ENCODE results near the gene NHSL1. TPM values are rescaled to one million over a fixed set of nuclear protein-coding genes. Genes with fewer than 3 reads are reported as not detected.
A peak's percentile ranks its signal among the peaks of the same experiment; 100 is the strongest.

NHSL1 gene
- total RNA-seq, result under 1 TPM; 0.53 to 0.70 TPM

DNA sequence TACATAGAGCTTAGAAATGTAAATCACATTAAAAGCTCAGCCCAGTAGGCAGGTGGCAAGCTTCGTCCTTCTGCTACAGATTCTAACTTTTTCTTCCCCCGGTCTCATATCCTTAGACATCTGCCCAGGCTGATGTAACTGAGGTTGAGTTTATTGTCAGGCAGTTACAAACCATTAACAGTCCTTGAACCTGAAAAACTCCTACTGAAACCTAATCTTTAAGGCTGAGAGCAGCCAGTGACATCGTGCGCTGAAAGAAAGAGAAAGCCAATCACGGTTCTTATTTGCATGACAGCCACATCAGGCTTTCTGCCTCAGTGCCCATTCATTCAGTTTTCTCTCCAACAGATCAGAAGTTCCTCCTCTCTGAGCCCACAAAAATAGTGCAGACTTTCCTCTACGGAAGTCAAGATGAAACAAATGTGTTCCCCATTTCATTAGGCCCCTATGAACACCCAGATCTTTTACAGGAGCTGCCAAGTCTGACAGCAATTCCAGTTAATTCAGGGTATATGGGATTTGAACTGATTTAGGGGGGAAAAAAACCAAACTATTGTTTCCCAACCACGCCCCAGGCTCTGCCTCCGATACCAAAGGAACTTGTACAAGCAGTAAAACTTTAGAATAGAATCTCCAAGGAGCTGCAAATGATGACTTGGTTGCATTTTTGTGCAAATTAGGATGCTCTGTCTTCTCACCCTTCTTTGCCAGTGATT lies at the start of gene NHSL1:
Gene NHSL1, minus strand, starts transcription at position 192 of the 716 bp plus-strand sequence. CDS start 204 bp downstream, outside the sequence.
- Mint-ChIP-seq H3K27me3 (peaks cover 9% of the 10 kb centered on the region), H3K4me1 (peaks cover 4% of the 10 kb centered on the region), H3K27ac (no peak within 1 kb of the TSS), H3K9me3 (ENCODE audit: low read depth) (no peaks in the 10 kb centered on the region), H3K36me3 (ENCODE audit: low read depth) (no peaks in the 10 kb centered on the region), H3K4me3 (no peak within 1 kb of the TSS)
- ChIA-PET CTCF (interaction anchor here (1.1 to 2.4 kb wide), 3 partner anchors 10 to 72 kb away, joined by 3 to 9 read pairs (median 3); no protein-coding TSS in a partner anchor), POLR2A (no interaction called here)
- ATAC-seq (peak; percentile 26), DNase-seq (no peak)
- intact Hi-C loops (cut with DNase I, micrococcal nuclease), result no loop called here

- no peaks in the 10 kb centered on the region for H3K9me3 Mint-ChIP-seq (ENCODE audit: low read depth)
- DNase-seq (peak; percentile 38), ATAC-seq (peak; percentile 96)
- intact Hi-C loops (cut with DNase I, micrococcal nuclease), result no loop called here
- H3K4me3 Mint-ChIP-seq, result no peak overlapping the region
- ChIA-PET POLR2A (no interaction called here), CTCF (interaction anchor here (0.6 to 0.9 kb wide), 2 partner anchors 13 to 222 kb away, joined by 3 to 4 read pairs; no protein-coding TSS in a partner anchor)
- no peak overlapping the region for H3K27ac Mint-ChIP-seq
- peaks cover 15% of the 10 kb centered on the region for H3K27me3 Mint-ChIP-seq
- H3K36me3 Mint-ChIP-seq (ENCODE audit: low read depth), result no peaks in the 10 kb centered on the region
- H3K4me1 Mint-ChIP-seq, result peaks cover 6% of the 10 kb centered on the region
Observed at GRCh38 chr6:138546733-138547185, 47.5 kb upstream of the NHSL1 start.

DNA sequence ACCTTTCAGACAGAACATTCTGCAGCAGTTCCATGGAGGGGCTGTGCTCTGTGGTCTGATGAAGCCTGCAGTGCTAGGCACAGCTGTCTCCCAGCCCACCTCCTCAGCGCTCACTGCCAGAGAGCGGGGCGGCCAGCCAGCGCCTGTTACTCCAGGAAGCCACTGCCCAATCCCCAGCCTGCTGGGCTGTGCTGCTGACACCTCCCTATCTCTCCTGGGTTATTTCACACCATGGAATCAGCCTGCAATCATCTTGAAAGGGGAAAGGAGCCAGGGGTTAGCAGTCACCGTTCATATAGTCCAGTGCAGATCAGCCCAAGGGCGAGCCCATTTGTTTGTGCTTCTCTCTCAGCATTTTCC lies 46.3 kb upstream of the NHSL1 start:
- ChIA-PET CTCF (no interaction called here), POLR2A (no interaction called here)
- ATAC-seq, result no peak
- Mint-ChIP-seq H3K36me3 (ENCODE audit: low read depth) (no peaks in the 10 kb centered on the region), H3K4me3 (no peak overlapping the region), H3K4me1 (peaks cover 6% of the 10 kb centered on the region), H3K9me3 (ENCODE audit: low read depth) (no peaks in the 10 kb centered on the region), H3K27ac (no peak overlapping the region), H3K27me3 (peaks cover 15% of the 10 kb centered on the region)
- DNase-seq, result no peak
- intact Hi-C loops (cut with DNase I, micrococcal nuclease), result no loop called here

DNA sequence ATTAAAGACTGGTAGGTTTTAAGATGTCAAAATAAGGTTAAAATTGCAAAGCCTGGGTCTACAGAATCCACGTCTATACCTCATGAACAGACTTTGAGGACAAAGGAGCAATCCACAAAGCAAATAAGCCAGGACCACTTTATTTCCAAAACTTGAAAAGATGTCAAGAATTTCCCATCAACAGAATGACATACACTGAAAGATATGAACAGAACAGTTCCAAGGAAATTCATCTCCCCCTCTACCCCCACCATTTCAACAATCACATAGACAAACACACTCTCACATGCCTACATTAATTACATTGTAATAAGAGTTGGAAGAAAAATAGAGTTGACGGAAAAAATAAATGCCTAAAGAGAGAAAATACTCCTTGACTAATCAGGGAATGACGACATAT lies 45.2 kb upstream of the NHSL1 start:
- H3K4me3 Mint-ChIP-seq, result no peak overlapping the region
- no peaks in the 10 kb centered on the region for H3K36me3 Mint-ChIP-seq (ENCODE audit: low read depth)
- ChIA-PET CTCF (interaction anchor here (1.1 kb wide), 1 partner anchor 25 kb away, joined by 3 read pairs; no protein-coding TSS in a partner anchor), POLR2A (no interaction called here)
- no peak overlapping the region for H3K27ac Mint-ChIP-seq
- H3K27me3 Mint-ChIP-seq, result peaks cover 15% of the 10 kb centered on the region
- no peaks in the 10 kb centered on the region for H3K9me3 Mint-ChIP-seq (ENCODE audit: low read depth)
- ATAC-seq (no peak), DNase-seq (no peak)
- H3K4me1 Mint-ChIP-seq, result peaks cover 6% of the 10 kb centered on the region
- intact Hi-C loops (cut with DNase I, micrococcal nuclease), result no loop called here

- no peak overlapping the region for H3K4me3 Mint-ChIP-seq
- no peak for ATAC-seq
- intact Hi-C loops (cut with DNase I, micrococcal nuclease), result no loop called here
- peaks cover 15% of the 10 kb centered on the region for H3K27me3 Mint-ChIP-seq
- no peaks in the 10 kb centered on the region for H3K36me3 Mint-ChIP-seq (ENCODE audit: low read depth)
- H3K9me3 Mint-ChIP-seq (ENCODE audit: low read depth), result no peaks in the 10 kb centered on the region
- ChIA-PET POLR2A (no interaction called here), CTCF (interaction anchor here (1.1 to 1.8 kb wide), 2 partner anchors 23 to 24 kb away, joined by 3 to 4 read pairs; no protein-coding TSS in a partner anchor)
- no peak for DNase-seq
- H3K27ac Mint-ChIP-seq, result no peak overlapping the region
- peaks cover 6% of the 10 kb centered on the region for H3K4me1 Mint-ChIP-seq
Observed at GRCh38 chr6:138543657-138544056, 44.4 kb upstream of the NHSL1 start.

DNA sequence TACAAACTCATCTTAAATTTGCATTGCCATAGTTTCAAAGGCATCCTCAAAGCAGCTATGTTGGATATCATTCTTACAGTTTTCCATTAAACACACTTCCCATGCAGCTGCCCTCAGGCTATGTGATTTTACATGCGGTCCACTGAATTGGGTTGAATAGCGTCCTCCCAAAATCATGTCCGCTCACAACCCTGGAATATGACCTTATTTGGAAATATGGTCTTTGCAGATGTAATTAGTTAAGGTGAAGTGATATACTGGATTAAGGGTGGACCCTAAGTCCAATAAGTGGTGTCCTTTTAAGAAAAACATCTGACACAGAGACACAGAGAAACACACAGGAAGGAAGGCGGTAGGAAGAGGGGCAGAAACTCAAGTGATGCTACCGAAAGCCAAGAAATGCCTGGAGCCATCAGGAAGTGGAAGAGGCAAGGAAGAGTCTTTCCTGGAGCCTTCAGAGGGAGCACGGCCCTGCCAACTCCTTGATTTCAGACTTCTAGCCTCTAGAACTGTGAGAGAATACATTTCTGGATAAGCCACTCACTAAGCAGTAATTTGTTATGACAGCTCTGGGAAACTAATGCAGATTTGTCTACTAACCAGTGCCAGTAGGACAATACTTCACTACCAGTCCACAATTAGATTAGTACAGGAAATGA lies 42.7 kb upstream of the NHSL1 start:
- no peaks in the 10 kb centered on the region for H3K36me3 Mint-ChIP-seq (ENCODE audit: low read depth)
- no peaks in the 10 kb centered on the region for H3K9me3 Mint-ChIP-seq (ENCODE audit: low read depth)
- DNase-seq, result no peak
- H3K27ac Mint-ChIP-seq, result no peak overlapping the region
- ChIA-PET POLR2A (no interaction called here), CTCF (interaction anchor here (0.6 to 1.4 kb wide), 3 partner anchors 18 to 426 kb away, joined by 3 to 6 read pairs (median 3); no protein-coding TSS in a partner anchor)
- peaks cover 5% of the 10 kb centered on the region for H3K4me1 Mint-ChIP-seq
- H3K27me3 Mint-ChIP-seq, result peaks cover 15% of the 10 kb centered on the region
- H3K4me3 Mint-ChIP-seq, result no peak overlapping the region
- intact Hi-C loops (cut with DNase I, micrococcal nuclease), result no loop called here
- ATAC-seq, result no peak

DNA sequence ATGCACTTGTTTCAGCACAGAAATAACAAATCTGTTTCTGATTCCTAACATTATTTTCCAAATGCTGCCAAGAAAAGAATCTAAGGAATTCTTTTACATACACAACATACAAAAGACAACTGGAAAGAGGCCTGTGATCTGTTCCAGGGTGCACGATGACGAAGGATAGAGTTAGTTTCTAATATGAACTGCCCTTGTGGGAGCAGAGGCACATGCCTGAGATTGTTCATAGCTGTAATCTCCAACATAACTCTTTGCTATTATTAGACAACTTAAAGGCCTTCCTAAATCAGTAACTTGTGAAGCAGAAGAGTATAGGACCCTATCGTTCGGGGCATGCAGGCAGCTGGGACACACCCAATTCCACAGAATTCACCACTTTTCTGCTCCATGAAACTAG lies 41.2 kb upstream of the NHSL1 start:
- H3K9me3 Mint-ChIP-seq (ENCODE audit: low read depth), result no peaks in the 10 kb centered on the region
- DNase-seq, result no peak
- no peaks in the 10 kb centered on the region for H3K4me1 Mint-ChIP-seq
- no peaks in the 10 kb centered on the region for H3K36me3 Mint-ChIP-seq (ENCODE audit: low read depth)
- ChIA-PET CTCF (interaction anchor here (0.9 kb wide), 1 partner anchor 46 kb away, joined by 3 read pairs; no protein-coding TSS in a partner anchor), POLR2A (no interaction called here)
- H3K4me3 Mint-ChIP-seq, result no peak overlapping the region
- H3K27me3 Mint-ChIP-seq, result peaks cover 14% of the 10 kb centered on the region
- intact Hi-C loops (cut with DNase I, micrococcal nuclease), result no loop called here
- no peak overlapping the region for H3K27ac Mint-ChIP-seq
- no peak for ATAC-seq

- Mint-ChIP-seq H3K27ac (no peak overlapping the region), H3K27me3 (peaks cover 12% of the 10 kb centered on the region), H3K36me3 (ENCODE audit: low read depth) (no peaks in the 10 kb centered on the region), H3K9me3 (ENCODE audit: low read depth) (no peaks in the 10 kb centered on the region), H3K4me1 (no peaks in the 10 kb centered on the region), H3K4me3 (no peak overlapping the region)
- intact Hi-C loops (cut with DNase I, micrococcal nuclease), result no loop called here
- ATAC-seq (no peak), DNase-seq (no peak)
- CTCF ChIA-PET, result interaction anchor here (0.9 kb wide), 1 partner anchor 46 kb away, joined by 3 read pairs; no protein-coding TSS in a partner anchor
- POLR2A ChIA-PET, result no interaction called here
Observed at GRCh38 chr6:138539876-138540275, 40.6 kb upstream of the NHSL1 start.

- DNase-seq, result no peak
- POLR2A ChIA-PET, result no interaction called here
- Mint-ChIP-seq H3K9me3 (ENCODE audit: low read depth) (no peaks in the 10 kb centered on the region), H3K27ac (no peak overlapping the region), H3K4me3 (no peak overlapping the region), H3K4me1 (no peaks in the 10 kb centered on the region), H3K36me3 (ENCODE audit: low read depth) (no peaks in the 10 kb centered on the region), H3K27me3 (peaks cover 9% of the 10 kb centered on the region)
- ATAC-seq, result no peak
- intact Hi-C loops (cut with DNase I, micrococcal nuclease), result no loop called here
- CTCF ChIA-PET, result no interaction called here
Observed at GRCh38 chr6:138538390-138539031, 39.2 kb upstream of the NHSL1 start.

GRCh38 chr6:138537106-138537505 lies 37.8 kb upstream of the NHSL1 start:
- CTCF ChIA-PET, result no interaction called here
- POLR2A ChIA-PET, result no interaction called here
- Mint-ChIP-seq H3K4me1 (no peaks in the 10 kb centered on the region), H3K4me3 (no peak overlapping the region), H3K36me3 (ENCODE audit: low read depth) (no peaks in the 10 kb centered on the region), H3K27ac (no peak overlapping the region), H3K9me3 (ENCODE audit: low read depth) (no peaks in the 10 kb centered on the region), H3K27me3 (peaks cover 13% of the 10 kb centered on the region)
- intact Hi-C loops (cut with DNase I, micrococcal nuclease), result no loop called here
- DNase-seq (no peak), ATAC-seq (no peak)

- Mint-ChIP-seq H3K4me1 (no peaks in the 10 kb centered on the region), H3K27ac (no peak overlapping the region), H3K36me3 (ENCODE audit: low read depth) (no peaks in the 10 kb centered on the region), H3K4me3 (no peak overlapping the region), H3K9me3 (ENCODE audit: low read depth) (no peaks in the 10 kb centered on the region), H3K27me3 (peaks cover 14% of the 10 kb centered on the region)
- ChIA-PET CTCF (no interaction called here), POLR2A (no interaction called here)
- DNase-seq (no peak), ATAC-seq (no peak)
- intact Hi-C loops (cut with DNase I, micrococcal nuclease), result no loop called here
Observed at GRCh38 chr6:138535728-138536455, 36.6 kb upstream of the NHSL1 start.
